Measurements from ENCODE around the gene MCF2L. TPM values are rescaled to one million over a fixed set of nuclear protein-coding genes. Genes with fewer than 3 reads are reported as not detected.

The MCF2L gene
- total RNA-seq, 1 donor from 2014 or later = 40.4 TPM

DNA sequence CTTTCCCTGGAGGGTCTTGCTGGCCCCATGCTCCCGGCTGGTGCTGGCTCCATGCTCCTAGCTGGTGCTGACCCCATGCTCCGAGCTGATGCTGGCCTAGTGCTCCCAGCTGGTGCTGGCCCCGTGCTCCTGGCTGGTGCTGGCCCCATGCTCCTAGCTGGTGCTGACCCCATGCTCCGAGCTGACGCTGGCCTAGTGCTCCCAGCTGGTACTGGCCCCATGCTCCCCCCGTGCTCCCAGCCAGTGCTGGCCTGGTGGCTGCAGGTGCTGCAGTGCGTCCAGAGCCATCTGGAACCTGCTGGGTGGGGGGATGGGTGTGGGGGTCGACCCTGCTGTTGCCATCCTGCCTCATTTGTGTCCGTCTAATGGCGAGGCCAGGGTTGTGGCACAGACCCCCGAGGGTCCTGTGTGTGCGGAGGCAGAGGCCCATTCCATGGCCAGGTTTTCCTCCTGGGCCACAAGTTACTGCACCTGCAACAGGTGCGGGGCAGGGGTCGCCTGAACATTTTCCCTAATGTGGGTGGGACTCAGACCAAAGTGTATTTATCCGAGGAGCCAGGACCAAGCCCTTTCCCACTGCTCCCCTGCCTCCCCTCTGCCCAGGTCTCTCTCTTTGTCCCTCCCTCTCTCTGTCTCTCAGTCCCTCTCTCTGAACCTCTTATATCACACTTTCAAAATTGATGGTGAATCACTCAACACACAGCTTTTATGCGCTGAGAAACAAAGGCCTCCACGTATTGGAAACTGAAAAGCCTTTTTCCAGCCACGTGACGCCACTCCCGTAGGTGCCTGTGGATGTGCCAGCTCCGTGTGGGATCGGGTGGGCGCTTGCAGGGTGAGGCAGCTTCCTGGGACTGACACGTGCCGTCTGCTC is 45.1 kb downstream of the MCF2L start:
- Histone ChIP-seq H3K4me1 (no peaks in the 10 kb centered on the region), H2AFZ (replicated peaks) (no peak overlapping the region), H3K9ac (no peak overlapping the region), H3F3A (ENCODE audit: low read depth) (no peaks in the 10 kb centered on the region), H3K27me3 (no peaks in the 10 kb centered on the region), H3K4me3 (no peak overlapping the region), H3K27ac (no peak overlapping the region), H3K36me3 (no peaks in the 10 kb centered on the region), H3K4me2 (no peak overlapping the region), H3K9me3 (ENCODE audit: low read depth) (no peaks in the 10 kb centered on the region), H4K20me1 (ENCODE audit: low read depth) (peaks cover under 1% of the 10 kb centered on the region), H3K79me2 (ENCODE audit: low read depth) (no peaks in the 10 kb centered on the region)
- Mint-ChIP-seq H3K4me1 (peaks cover 12% of the 10 kb centered on the region), H3K9me3 (peaks cover 14% of the 10 kb centered on the region), H3K4me3 (no peak overlapping the region), H3K27ac (peak overlapping the region; percentile 38), H3K27me3 (ENCODE audit: insufficient read depth, low read depth) (peaks cover 8% of the 10 kb centered on the region), H3K36me3 (peaks cover 30% of the 10 kb centered on the region)
- DNase-seq (ENCODE audit: low spot score) = no peak
- no peak for TF ChIP-seq EZH2phosphoT487 (IDR thresholded peaks at IDR 0.05)
- TF ChIP-seq, protein P1, sequence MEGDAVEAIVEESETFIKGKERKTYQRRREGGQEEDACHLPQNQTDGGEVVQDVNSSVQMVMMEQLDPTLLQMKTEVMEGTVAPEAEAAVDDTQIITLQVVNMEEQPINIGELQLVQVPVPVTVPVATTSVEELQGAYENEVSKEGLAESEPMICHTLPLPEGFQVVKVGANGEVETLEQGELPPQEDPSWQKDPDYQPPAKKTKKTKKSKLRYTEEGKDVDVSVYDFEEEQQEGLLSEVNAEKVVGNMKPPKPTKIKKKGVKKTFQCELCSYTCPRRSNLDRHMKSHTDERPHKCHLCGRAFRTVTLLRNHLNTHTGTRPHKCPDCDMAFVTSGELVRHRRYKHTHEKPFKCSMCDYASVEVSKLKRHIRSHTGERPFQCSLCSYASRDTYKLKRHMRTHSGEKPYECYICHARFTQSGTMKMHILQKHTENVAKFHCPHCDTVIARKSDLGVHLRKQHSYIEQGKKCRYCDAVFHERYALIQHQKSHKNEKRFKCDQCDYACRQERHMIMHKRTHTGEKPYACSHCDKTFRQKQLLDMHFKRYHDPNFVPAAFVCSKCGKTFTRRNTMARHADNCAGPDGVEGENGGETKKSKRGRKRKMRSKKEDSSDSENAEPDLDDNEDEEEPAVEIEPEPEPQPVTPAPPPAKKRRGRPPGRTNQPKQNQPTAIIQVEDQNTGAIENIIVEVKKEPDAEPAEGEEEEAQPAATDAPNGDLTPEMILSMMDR (IDR thresholded peaks at IDR 0.05) = no peak
- no peak for TF ChIP-seq EZH2 (IDR thresholded peaks at IDR 0.05)

DNA sequence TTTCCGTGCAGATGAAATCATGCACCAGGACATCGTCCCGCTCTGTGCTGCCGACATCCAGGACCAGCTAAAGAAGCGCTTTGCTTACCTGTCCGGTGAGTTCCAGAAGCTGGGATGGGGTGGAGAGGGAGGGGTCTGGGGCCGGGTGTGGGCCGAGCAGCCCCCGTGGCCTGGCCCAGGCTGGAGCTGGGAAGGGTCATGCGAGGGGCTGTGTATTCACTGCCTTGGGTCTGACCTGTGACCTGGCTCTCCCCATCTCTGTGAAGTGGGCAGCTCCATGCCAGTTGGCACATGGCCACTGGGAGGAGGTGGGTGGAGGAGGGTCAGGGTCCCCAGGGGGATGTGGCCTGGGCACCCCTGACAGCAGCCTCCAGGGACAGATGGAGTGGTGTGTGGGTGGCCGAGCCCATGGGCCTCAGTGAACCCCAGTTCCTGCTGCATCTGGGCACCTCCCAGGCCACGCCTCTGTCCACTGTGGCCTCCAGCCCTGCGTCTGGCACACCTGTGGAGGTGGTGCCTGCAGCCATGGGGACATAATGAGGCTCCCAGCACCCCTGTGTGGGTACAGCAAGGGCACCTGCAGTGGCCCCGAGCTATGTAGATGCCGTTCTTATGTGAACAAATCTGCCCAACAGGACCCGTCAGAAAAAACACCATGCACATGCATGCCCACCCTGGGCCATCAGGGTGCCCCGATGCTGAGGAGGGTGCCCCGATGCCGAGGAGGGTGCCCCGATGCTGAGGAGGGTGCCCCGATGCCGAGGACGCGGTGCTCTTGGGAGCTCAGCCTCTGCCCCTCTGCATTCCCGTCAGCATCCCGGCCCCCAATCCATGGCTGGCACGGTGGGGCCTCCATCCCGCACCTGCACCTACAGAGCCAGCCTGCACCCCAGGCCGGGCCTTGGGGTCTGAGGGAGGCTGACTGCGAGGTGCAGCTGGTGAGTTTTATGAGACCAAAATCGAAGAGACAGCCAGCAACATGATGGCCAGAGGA is 46.0 kb downstream of the MCF2L start:
- H3K27me3 ChIP-seq = no peaks in the 10 kb centered on the region
- DNase-seq (ENCODE audit: low spot score) = no peak
- H3K27ac ChIP-seq = no peak overlapping the region
- peaks cover 12% of the 10 kb centered on the region for H3K4me1 Mint-ChIP-seq
- H3K9ac ChIP-seq = no peak overlapping the region
- no peaks in the 10 kb centered on the region for H3K79me2 ChIP-seq (ENCODE audit: low read depth)
- peaks cover 13% of the 10 kb centered on the region for H3K9me3 Mint-ChIP-seq
- H3K9me3 ChIP-seq (ENCODE audit: low read depth) = no peaks in the 10 kb centered on the region
- no peak overlapping the region for H3K27ac Mint-ChIP-seq
- TF ChIP-seq, protein P1 (IDR thresholded peaks at IDR 0.05) = no peak
- no peak for TF ChIP-seq EZH2 (IDR thresholded peaks at IDR 0.05)
- TF ChIP-seq EZH2phosphoT487 (IDR thresholded peaks at IDR 0.05) = no peak
- H3K36me3 ChIP-seq = no peaks in the 10 kb centered on the region
- no peak overlapping the region for H3K4me2 ChIP-seq
- H3K27me3 Mint-ChIP-seq (ENCODE audit: insufficient read depth, low read depth) = peaks cover 11% of the 10 kb centered on the region
- H3K4me3 Mint-ChIP-seq = no peak overlapping the region
- H4K20me1 ChIP-seq (ENCODE audit: low read depth) = no peaks in the 10 kb centered on the region
- no peak overlapping the region for H3K4me3 ChIP-seq
- peaks cover 31% of the 10 kb centered on the region for H3K36me3 Mint-ChIP-seq
- H2AFZ ChIP-seq (replicated peaks) = no peak overlapping the region
- no peaks in the 10 kb centered on the region for H3K4me1 ChIP-seq
- H3F3A ChIP-seq (ENCODE audit: low read depth) = no peaks in the 10 kb centered on the region

DNA sequence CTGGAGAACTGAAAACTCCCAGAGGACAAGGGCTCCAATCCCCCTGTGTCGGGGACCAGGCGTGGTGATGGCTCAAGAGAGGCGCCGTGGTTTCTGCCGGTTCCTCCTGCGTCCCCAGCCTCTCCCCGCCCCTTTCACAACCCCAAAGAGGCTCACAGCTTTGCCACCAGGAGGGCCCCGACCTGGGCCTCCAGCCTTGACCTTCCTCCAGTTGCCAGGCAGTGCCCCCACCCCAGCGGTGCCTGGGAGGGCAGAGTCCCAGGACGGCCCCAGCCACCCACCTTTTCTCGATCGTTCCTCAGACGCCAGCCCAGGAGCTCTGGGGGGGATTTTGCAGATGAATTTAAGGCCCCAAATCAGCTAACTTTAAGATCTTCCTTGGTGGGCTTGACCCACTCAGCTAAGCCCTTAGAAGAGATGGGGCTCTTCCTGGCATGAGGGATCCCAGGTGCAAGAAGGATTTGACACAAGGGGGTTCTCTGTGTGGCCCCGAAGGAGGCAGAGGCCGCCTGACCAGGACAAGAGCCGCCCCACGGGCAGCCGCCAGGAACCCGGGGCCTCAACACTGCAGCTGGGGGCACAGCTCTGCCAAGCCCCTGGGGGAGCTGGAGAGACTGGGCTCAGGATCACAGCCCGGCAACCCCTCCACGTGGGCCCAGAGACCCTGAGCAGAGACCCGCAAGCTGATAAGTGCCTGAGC is 47.0 kb downstream of the MCF2L start:
- no peak overlapping the region for H2AFZ ChIP-seq (replicated peaks)
- H3K4me1 ChIP-seq = no peaks in the 10 kb centered on the region
- H3K4me1 Mint-ChIP-seq = peaks cover 10% of the 10 kb centered on the region
- no peak overlapping the region for H3K4me3 Mint-ChIP-seq
- no peak overlapping the region for H3K4me2 ChIP-seq
- no peaks in the 10 kb centered on the region for H3K79me2 ChIP-seq (ENCODE audit: low read depth)
- H3K9me3 ChIP-seq (ENCODE audit: low read depth) = no peaks in the 10 kb centered on the region
- peaks cover 10% of the 10 kb centered on the region for H3K9me3 Mint-ChIP-seq
- DNase-seq (ENCODE audit: low spot score) = no peak
- no peaks in the 10 kb centered on the region for H3K36me3 ChIP-seq
- H3K27ac ChIP-seq = no peak overlapping the region
- no peak overlapping the region for H3K27ac Mint-ChIP-seq
- no peaks in the 10 kb centered on the region for H3F3A ChIP-seq (ENCODE audit: low read depth)
- no peak overlapping the region for H3K4me3 ChIP-seq
- H3K36me3 Mint-ChIP-seq = peaks cover 34% of the 10 kb centered on the region
- H4K20me1 ChIP-seq (ENCODE audit: low read depth) = no peaks in the 10 kb centered on the region
- TF ChIP-seq EZH2 (IDR thresholded peaks at IDR 0.05) (no peak), EZH2phosphoT487 (IDR thresholded peaks at IDR 0.05) (no peak)
- TF ChIP-seq, protein P1 (IDR thresholded peaks at IDR 0.05) = no peak
- no peaks in the 10 kb centered on the region for H3K27me3 ChIP-seq
- H3K9ac ChIP-seq = no peak overlapping the region
- H3K27me3 Mint-ChIP-seq (ENCODE audit: insufficient read depth, low read depth) = peaks cover 17% of the 10 kb centered on the region
